Measurements from ENCODE around the gene ST3GAL5. TPM values are rescaled to one million over a fixed set of nuclear protein-coding genes. Genes with fewer than 3 reads are reported as not detected.

Gene ST3GAL5
- total RNA-seq, 1 donor from 2014 or later = 30.4 TPM

DNA sequence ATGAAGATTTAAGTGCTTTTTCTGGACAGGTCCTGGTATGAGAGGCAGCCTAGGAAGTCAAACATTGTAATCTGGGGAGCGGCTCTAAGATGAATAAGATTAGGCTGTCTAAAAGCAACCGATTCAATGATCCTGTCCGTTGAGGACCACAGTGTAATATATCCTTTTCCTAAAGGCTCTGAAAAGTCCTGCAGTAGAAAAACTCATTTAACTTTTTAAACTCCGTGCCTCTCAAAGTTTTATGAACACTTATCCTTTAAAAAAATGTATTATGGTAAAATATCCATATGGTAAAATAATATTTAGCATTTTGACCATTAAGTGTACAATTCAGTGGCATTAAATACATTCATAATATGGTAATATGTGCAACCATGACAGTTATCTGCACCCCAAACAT is 95.2 kb downstream of the ST3GAL5 start:
- intact Hi-C loops (cut with micrococcal nuclease) = no loop called here

DNA sequence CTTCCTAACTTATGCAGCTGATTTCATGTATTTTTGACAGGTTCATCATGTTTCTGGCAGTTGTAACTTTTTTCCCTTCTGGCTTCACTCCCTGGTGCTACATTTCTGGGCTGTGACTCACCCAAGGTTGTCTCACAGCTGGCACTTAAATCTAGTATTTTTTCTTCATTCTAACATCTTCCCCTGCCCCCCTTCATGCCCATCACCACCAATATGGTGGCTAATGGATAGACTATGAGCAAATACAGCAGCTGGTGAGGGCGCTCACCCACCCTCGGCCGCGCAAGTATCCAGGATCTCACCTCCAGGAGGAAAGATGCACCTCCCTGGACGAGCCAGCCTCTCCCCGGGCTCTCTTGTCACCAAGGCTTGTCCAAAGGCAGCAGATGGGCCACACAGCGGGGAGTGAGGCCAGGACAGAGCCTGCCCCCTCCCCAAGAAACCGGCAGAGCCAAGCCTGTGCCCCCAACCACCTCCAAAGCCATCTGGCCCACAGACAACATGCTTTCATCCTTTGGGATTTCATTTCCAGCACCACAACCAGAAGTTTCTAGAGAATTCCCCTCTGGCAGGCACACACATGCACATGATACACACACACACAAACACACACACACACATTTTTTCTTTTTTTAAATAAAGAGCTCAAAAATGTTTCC is 95.9 kb downstream of the ST3GAL5 start:
- intact Hi-C loops (cut with micrococcal nuclease) = no loop called here

DNA sequence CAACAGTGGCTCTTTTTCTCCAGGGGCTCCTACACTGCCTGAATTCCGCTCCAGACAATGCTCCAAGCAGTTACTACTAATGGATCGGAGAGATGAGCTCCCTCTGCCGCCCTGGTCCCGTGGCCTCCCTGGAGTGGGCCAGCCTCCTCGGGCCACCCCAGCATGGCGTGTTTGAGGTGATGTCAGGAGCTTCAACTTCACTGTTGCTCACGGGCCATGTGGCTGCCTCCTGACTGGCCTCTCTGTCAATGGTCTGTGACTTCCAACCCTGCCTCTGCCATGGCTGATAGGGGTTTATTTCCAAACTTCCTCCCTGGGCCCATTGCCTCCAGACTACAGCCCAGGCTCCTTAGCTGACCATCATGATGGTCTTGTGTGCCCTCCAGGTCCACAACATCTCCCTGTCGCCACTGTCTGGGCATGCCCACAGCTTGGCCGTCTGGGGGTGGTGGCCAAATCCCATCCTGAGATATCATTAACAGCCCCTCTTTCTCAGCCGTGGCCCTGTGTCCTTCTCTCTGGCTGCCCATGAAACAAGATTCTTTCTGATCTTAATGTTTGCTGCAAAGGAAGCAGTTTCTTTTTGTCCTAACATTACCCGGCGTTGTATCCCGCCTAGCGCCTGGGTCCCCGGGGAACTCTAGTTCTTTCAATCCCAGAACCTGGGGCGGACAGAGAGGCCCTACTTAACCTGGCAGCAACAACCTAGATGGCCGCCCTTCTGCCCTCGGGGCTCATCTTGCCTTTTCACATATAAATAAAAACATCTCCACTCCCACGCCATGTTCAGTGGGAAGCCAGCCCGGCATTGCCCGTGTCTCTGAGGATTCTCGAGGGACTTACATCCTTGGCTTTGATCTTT is 96.9 kb downstream of the ST3GAL5 start:
- intact Hi-C loops (cut with micrococcal nuclease) = no loop called here

DNA sequence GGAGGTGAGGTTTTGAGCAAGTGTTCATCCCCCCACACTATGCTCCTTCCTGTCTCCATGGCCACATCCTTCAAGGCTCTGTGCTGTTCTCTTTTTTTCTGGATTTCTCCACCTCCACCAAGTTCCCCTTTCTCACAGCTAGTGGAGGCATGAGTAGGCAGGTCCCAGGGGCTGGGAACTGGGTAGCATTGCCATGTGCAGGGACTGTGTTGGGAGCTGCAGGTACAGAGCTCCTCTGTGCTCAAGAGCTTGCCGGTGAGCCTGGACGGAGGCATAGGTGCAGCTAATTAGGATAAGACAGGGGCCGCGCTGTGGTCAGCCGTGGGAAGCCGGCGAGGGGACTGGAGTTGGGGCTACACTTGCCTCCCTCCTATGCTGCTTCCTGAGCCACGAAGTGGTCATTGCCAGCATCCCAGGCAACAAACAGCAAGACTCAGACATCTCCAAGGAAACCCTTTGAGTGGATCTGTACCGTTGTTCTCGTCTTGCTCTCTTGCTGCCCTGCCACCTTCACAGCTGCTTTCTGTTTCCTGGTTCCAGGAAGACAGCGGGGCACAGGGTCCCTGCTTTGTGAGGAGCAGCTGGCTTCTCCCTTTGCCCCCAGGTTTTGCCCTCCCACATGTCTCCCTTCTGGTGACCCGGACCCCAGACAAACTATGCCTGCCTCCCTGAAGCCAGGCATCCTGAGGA is 98.1 kb downstream of the ST3GAL5 start:
- intact Hi-C loops (cut with micrococcal nuclease) = no loop called here

DNA sequence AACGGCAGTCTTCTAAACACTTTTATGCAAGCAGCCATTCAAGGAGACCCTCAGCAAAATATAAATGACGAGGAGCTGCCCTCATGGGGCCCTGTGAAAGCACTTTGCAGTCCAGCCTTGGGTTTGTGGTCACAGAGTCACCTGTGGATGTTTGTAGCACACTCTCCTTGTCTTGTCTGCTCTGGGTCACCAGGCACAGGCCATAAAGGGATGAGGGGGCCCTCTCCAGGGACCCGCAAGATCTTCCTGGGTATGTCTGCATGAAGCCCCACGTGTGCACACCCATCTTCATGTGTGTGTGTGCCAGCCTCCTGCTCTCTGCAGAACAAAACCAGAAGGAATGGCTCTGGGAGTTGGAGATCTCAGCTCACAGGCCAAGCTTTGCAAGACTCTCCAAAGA is 98.8 kb downstream of the ST3GAL5 start:
- intact Hi-C loops (cut with micrococcal nuclease) = no loop called here

DNA sequence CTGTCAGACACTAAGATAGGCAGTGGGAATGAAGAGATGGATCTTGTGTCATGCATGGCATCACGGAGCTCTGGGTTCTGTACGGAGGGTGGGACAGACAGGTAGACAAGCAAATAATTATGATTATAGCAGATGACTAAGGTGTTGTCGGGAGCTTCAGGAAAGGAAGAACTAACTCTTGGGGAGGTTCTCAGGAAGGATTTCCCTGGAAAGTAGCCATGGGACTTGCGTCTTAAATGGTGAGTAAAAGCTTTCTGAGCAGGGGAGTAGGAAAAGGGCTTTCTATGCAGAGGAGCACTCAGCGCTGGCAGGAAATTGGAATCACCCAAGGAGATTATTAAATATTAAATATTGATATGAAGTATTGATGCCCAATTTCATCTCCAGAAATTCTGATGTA is 99.5 kb downstream of the ST3GAL5 start:
- intact Hi-C loops (cut with micrococcal nuclease) = no loop called here

DNA sequence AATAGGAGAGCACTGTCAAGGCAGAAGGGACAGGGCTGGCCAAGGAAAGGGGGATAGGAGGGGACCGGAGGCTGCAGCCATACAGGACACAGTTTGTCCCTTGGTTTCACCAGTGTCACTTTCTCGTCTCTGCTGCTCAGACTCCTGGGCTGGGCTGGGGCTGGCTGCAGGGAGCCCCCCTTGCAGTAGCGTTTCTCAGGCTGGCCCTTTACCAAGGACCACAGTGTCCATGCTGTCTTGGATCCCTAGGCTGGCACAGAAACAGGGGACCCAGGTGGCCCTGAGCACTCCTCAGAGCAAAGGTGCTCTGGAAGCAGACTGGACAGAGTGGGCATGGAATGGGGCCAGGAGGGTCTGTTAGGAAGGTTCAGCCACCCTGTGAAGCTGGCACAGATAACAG is 100.2 kb downstream of the ST3GAL5 start:
- intact Hi-C loops (cut with micrococcal nuclease) = no loop called here

DNA sequence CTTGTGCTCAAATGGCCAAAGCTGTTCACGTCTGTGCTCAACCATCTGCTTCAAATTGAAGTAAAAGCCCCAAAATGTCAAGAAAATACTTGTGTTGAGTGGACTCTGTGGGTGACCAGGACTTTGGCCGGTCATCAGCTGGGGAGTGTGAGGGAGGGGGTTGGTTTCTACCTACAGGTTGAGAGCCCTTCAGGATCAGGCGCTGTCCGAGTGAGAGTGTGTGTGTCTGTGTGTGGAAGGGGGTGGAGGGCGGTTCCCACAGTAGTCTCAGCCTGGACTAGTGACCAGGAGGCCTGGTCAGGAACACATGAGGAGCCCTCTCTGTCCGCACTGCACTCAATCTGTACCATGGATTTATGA is 100.8 kb downstream of the ST3GAL5 start:
- intact Hi-C loops (cut with micrococcal nuclease) = no loop called here

DNA sequence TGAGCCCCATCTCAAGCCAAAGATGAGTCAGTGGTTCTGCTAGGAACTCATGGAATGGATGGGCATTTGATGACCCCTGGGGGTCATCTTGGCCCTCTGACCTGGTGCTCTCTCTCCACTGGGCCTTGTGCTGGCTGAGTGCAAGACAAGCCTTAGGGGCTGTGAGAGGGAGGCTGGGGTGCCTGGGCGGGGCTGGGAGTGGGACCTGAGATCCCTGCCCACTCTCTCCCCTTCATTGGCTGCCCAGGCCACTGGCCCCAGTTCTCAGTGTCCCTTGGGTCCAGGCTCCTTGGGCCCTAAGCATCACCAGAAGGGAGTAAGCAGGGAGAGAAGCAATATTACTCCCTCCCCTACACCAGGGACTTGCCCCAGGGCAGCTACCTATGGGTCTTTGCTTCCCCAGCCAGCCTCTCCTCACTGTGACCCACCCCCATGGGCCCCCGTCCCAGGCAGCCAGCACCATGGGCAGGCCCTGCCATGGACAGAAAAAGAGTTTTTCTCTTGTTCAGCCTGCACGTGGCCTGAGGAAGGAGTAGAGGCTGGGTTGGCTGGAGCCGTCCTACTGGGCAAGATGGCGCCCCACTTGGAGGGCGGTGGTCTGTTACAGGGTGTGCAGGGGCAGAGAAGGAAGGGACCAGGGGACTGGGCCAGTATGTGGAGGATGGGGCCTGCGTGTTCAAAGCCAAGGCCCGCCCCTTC is 101.4 kb downstream of the ST3GAL5 start:
- intact Hi-C loops (cut with micrococcal nuclease) = no loop called here

Other genes starting within 250 kb of the ST3GAL5 start
- gene SFTPB, start 220.8 kb downstream of the ST3GAL5 start, total RNA-seq = not detected in 2 replicates
- gene GNLY, start 194.6 kb downstream of the ST3GAL5 start, total RNA-seq = 17.8 and 18.1 TPM in 2 replicates
- 0.18 and 0.20 TPM in 2 replicates for gene ATOH8, start 135.0 kb downstream of the ST3GAL5 start, total RNA-seq
- gene POLR1A, start 216.9 kb upstream of the ST3GAL5 start, total RNA-seq = 44.5 and 47.2 TPM in 2 replicates
- 141 and 143 TPM in 2 replicates for gene PTCD3, start 217.2 kb upstream of the ST3GAL5 start, total RNA-seq

All from T-helper 2 cell treated with Interferon-gamma antibody and Interleukin-4, amounts not matched to agents 100 ng/mL and 5 ng/mL, for 36 hours (primary cell).